ENCODE results near the gene LDLRAD1. TPM values are rescaled to one million over a fixed set of nuclear protein-coding genes. Genes with fewer than 3 reads are reported as not detected.

Gene LDLRAD1
- total RNA-seq, 1 donor from 2014 or later, result 0.41 TPM

DNA sequence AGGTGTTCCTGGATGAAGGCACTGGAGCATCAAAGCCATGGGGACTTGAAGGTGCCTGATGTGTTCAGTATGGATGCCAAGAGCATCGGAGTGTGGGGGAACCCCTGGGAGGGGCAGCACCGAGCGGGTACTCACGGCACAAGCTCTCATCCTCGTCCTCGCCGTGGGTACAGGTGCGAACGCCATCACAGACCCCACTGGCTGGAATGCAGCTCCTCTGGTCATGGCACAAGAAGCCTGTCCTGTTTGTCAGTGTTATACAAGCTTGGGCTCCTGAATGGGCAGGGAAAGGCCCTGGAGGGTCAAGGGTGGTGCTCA, 6.0 kb downstream of the LDLRAD1 start:
- TF ChIP-seq CTCF (IDR thresholded peaks at IDR 0.05), result no peak
- DNase-seq, result peak; percentile 58
- intact Hi-C loops (cut with DNase I), result no loop called here
- Histone ChIP-seq H3K9me3 (no peaks in the 10 kb centered on the region), H3K4me1 (no peaks in the 10 kb centered on the region), H3K36me3 (no peaks in the 10 kb centered on the region), H3K27me3 (peaks cover 7% of the 10 kb centered on the region), H3K27ac (no peak overlapping the region), H3K4me3 (no peak overlapping the region)
- ATAC-seq, result no peak

DNA sequence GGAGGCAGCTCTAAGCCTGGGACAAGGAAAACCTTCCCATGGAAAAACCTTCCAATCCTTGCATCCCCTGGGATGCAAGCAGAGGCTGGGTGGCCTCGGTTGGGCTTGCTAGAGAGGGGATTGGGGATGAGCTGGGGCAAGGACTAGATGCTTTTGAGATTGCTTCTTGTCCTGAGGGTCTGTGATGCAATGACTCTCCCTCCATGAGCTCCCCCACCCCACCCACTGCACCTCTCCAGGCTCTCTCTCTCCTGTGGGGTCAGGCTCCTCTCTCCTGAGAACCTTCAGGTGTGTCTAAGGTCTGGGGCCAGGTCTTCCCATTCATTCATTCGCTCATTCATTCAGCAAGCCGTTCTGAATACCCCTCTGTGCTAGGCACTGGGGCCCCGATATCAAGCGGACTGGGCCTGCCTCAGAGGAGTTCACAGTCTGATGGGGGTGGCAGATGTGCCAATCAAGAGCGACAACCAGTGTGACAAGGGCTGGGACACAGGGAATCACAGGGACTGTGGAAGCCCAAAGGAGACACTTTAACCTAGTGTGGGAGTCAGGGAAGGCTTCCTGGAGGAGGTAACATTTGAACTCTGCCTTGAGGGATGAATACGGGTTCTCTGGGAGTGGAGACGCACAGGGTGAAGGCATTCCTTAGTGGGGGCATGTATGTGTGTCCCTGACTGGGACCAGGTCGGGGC, 6.5 kb downstream of the LDLRAD1 start:
- peaks cover 7% of the 10 kb centered on the region for H3K27me3 ChIP-seq
- DNase-seq (peak; percentile 28), ATAC-seq (no peak)
- no peak for TF ChIP-seq CTCF (IDR thresholded peaks at IDR 0.05)
- H3K27ac ChIP-seq, result no peak overlapping the region
- H3K4me3 ChIP-seq, result no peak overlapping the region
- H3K4me1 ChIP-seq, result no peaks in the 10 kb centered on the region
- intact Hi-C loops (cut with DNase I), result no loop called here
- no peaks in the 10 kb centered on the region for H3K36me3 ChIP-seq
- H3K9me3 ChIP-seq, result no peaks in the 10 kb centered on the region

- ATAC-seq (no peak), DNase-seq (no peak)
- Histone ChIP-seq H3K27me3 (peaks cover 7% of the 10 kb centered on the region), H3K36me3 (no peaks in the 10 kb centered on the region), H3K4me1 (no peaks in the 10 kb centered on the region), H3K27ac (no peak overlapping the region), H3K4me3 (no peak overlapping the region), H3K9me3 (no peaks in the 10 kb centered on the region)
- no peak for TF ChIP-seq CTCF (IDR thresholded peaks at IDR 0.05)
- intact Hi-C loops (cut with DNase I), result no loop called here
These were observed 7.4 kb downstream of the LDLRAD1 start for GRCh38 chr1:54010415-54011117.

DNA sequence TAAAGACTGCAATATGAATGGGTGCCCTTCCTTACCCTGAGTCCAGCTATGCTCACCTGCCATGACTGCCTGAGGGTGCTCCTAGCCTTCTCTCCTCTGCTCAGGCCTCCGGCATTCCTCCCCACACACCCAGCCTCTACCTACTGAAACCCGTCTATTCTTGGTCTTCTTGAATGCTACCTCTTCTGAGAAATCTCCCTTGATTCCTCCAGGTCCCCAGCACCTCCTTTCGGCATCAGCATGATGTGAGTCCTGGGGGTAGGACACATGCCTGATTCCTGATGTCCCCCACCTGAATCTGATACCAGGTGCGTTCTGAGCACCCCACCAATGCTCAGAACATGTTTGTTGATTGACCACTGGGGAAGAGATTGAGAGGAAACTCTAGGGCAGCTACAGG, 8.6 kb downstream of the LDLRAD1 start:
- Histone ChIP-seq H3K27me3 (peaks cover 7% of the 10 kb centered on the region), H3K4me3 (no peak overlapping the region), H3K27ac (no peak overlapping the region), H3K36me3 (no peaks in the 10 kb centered on the region), H3K4me1 (no peaks in the 10 kb centered on the region), H3K9me3 (no peaks in the 10 kb centered on the region)
- no peak for TF ChIP-seq CTCF (IDR thresholded peaks at IDR 0.05)
- intact Hi-C loops (cut with DNase I), result no loop called here
- ATAC-seq (no peak), DNase-seq (peak; percentile 27)

DNA sequence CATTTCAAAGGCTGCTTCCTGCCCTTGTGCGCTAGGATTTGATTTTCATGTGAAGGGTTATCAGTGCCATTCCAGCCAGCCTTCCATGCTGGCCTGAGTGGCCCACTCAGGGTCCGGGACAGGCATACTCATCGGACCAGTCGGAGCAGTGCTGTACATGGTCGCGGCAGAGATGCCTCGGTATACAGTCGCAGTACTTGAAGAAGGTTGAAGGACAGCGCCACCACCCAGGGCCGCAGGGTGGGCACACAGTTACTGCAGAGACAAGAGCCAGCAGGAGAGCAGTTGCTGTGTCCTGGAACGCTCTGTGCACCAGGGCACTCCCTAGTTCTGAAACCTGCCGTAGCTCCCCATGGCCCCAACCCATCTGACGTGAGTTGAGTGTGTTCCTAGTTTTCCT, 9.1 kb downstream of the LDLRAD1 start:
- peak; percentile 12 for ATAC-seq
- Histone ChIP-seq H3K27me3 (peaks cover 6% of the 10 kb centered on the region), H3K9me3 (no peaks in the 10 kb centered on the region), H3K4me3 (no peak overlapping the region), H3K36me3 (no peaks in the 10 kb centered on the region), H3K4me1 (no peaks in the 10 kb centered on the region), H3K27ac (no peak overlapping the region)
- intact Hi-C loops (cut with DNase I), result no loop called here
- TF ChIP-seq CTCF (IDR thresholded peaks at IDR 0.05), result no peak
- DNase-seq, result peak; percentile 55

Data from upper lobe of right lung (tissue), 1 donor.